Breast epithelium (tissue), 4 donors: ENCODE results near the gene LPP. TPM values are rescaled to one million over a fixed set of nuclear protein-coding genes. Genes with fewer than 3 reads are reported as not detected.

Experiments
- DNase-seq, 2 donors: peaks; one replicate each; pipeline ENCODE4 v3.0.0-alpha.2; 2019; ENCODE audit warnings: low spot score in 2 of 2
- H3K27ac ChIP-seq, 2 donors: fragments of 200-600 bp; sonication (generic) in 1 of 2; one replicate each; pipeline ENCODE4 v1.5.1; 2016 to 2019; ENCODE audit warnings: mild to moderate bottlenecking in 1 of 2
- H3K27me3 ChIP-seq, 2 donors: fragments of 200-600 bp; sonication (generic) in 1 of 2; one replicate each; pipeline versions ENCODE4 v1.5.1 to v1.6.0; 2017 to 2019; ENCODE audit warnings: control low read depth in 1 of 2, mild to moderate bottlenecking in 1 of 2
- H3K36me3 ChIP-seq: fragments of 200-600 bp; one replicate; pipeline ENCODE4 v1.5.1; 2019
- H3K4me1 ChIP-seq, 2 donors: fragments of 200-600 bp; sonication (generic); one replicate each; pipeline ENCODE4 v1.5.1; 2016 to 2019; ENCODE audit warnings: control low read depth in 1 of 2
- H3K4me3 ChIP-seq, 3 donors: fragments of 200-600 bp; sonication (generic); 1 replicate in 2 of 3; 2 replicates in 1 of 3; pipeline ENCODE4 v1.5.1; 2016 to 2019; ENCODE audit warnings: mild to moderate bottlenecking in 3 of 3, moderate library complexity in 2 of 3
- H3K9me3 ChIP-seq, 2 donors: fragments of 200-600 bp; sonication (generic) in 1 of 2; one replicate each; pipeline ENCODE4 v1.5.1; 2016 to 2019; ENCODE audit warnings: control low read depth in 1 of 2
- POLR2A ChIP-seq: fragments of 450-650 bp; IDR thresholded peaks from one replicate; pipeline ENCODE4 v1.6.1; 2016; ENCODE audit warnings: antibody characterized with exemption, mild to moderate bottlenecking, moderate library complexity
- POLR2AphosphoS5 ChIP-seq, 3 donors: sonication (generic); formaldehyde crosslinking; IDR thresholded peaks; one replicate each; pipeline ENCODE4 v1.6.1; 2017; ENCODE audit warnings: antibody characterized with exemption in 3 of 3
- intact Hi-C: fragments of 100-400 bp; cut with DNase I; formaldehyde crosslinking; loops from one replicate; pipeline ENCODE4 v1.15.1; 2023; ENCODE audit warnings: low total_unique reads
- total RNA-seq, 3 donors: library from RNA; depleted of rRNA; stranded (reverse); fragments of >200 nt; gene quantifications; one replicate each; pipeline ENCODE4 v1.1.0, GENCODE V29; 2016
- TF ChIP-seq, protein P1 (sequence below), 3 donors: fragments of 450-650 bp; IDR thresholded peaks; one replicate each; pipeline ENCODE4 v1.5.1; 2016 to 2017; ENCODE audit warnings: antibody characterized with exemption in 3 of 3, mild to moderate bottlenecking in 3 of 3, moderate library complexity in 3 of 3

The LPP gene
- total RNA-seq, 3 donors from 2014 or later = 135 to 183 (median 147) TPM

DNA sequence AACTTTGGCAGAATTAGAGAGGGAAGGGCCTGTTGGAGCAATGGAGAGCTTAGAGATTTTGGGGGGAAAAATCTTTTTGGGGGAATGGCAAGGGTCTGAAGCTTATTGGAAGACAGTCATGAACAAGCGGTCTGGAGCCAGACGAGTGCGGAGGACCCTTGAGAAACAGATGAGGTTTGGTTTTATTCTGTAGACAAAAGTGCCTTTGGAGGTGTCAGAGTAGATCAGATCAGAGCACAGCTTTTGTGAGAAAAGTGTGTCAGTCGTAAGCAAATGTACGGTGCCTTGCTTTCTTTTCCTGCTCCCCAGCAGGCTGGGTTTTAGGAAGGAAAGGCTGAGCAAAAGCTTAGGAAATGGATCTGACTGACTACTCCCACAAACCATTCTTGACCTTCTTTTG, 781.0 kb downstream of the LPP start:
- TF ChIP-seq POLR2A = no peak
- TF ChIP-seq, protein P1, sequence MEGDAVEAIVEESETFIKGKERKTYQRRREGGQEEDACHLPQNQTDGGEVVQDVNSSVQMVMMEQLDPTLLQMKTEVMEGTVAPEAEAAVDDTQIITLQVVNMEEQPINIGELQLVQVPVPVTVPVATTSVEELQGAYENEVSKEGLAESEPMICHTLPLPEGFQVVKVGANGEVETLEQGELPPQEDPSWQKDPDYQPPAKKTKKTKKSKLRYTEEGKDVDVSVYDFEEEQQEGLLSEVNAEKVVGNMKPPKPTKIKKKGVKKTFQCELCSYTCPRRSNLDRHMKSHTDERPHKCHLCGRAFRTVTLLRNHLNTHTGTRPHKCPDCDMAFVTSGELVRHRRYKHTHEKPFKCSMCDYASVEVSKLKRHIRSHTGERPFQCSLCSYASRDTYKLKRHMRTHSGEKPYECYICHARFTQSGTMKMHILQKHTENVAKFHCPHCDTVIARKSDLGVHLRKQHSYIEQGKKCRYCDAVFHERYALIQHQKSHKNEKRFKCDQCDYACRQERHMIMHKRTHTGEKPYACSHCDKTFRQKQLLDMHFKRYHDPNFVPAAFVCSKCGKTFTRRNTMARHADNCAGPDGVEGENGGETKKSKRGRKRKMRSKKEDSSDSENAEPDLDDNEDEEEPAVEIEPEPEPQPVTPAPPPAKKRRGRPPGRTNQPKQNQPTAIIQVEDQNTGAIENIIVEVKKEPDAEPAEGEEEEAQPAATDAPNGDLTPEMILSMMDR (IDR thresholded peaks at IDR 0.05) = no peak
- no peak for TF ChIP-seq POLR2AphosphoS5 (IDR thresholded peaks at IDR 0.05)
- no peak for DNase-seq
- H3K4me1 ChIP-seq = no peaks in the 10 kb centered on the region
- H3K27me3 ChIP-seq = no peaks in the 10 kb centered on the region
- no peak overlapping the region for H3K27ac ChIP-seq
- H3K36me3 ChIP-seq = no peaks in the 10 kb centered on the region
- intact Hi-C loops = no loop called here
- H3K9me3 ChIP-seq = no peaks in the 10 kb centered on the region
- no peak overlapping the region for H3K4me3 ChIP-seq

DNA sequence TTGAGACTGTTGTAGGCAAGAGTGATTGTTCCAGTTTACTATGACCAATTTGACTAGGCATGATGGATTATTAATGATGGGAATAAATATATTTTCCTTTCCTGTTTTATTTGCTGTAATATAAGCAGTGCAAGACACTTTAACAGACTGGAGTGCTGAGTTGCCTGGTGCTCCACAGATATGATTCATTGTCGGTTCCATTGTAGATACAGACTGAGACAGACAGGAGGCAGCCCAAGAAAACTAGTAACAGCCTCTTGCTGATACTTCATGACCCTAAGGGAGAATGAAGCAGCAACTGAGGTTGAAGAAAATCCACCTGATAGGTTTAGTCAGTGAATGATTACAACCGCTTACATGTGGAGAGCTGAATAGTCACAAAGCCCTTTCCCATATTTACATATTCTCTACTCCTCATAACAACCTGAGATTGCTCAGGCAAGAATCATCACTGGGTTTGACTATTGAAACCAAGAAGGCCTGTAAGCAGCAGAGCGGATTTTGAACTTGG, 782.7 kb downstream of the LPP start:
- H3K27ac ChIP-seq = no peak overlapping the region
- H3K4me1 ChIP-seq = no peaks in the 10 kb centered on the region
- H3K27me3 ChIP-seq = no peaks in the 10 kb centered on the region
- no peak overlapping the region for H3K4me3 ChIP-seq
- no peak for TF ChIP-seq POLR2A
- H3K9me3 ChIP-seq = no peaks in the 10 kb centered on the region
- no peaks in the 10 kb centered on the region for H3K36me3 ChIP-seq
- DNase-seq = no peak
- intact Hi-C loops = no loop called here

DNA sequence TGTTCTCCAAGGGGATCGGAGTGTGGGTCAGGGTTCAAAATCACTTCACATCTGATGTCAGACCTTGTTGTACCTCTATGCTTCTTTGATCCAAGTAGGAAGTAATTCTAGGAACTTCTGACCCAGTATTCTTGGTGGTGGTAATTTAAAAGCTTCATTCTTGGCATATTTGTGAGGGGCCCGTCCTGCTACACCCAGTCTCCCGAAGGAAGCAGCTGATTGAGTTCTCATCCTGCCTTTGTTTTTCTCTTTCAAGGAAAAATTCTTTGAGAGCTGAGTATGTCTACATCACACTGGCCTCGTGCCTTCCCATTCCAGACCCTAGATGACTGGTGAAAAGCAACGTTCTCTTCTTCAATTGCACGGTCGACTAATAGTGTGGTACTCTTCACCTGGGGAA, 783.4 kb downstream of the LPP start:
- Histone ChIP-seq H3K27ac (no peak overlapping the region), H3K27me3 (no peaks in the 10 kb centered on the region), H3K36me3 (no peaks in the 10 kb centered on the region), H3K9me3 (no peaks in the 10 kb centered on the region), H3K4me3 (no peak overlapping the region), H3K4me1 (no peaks in the 10 kb centered on the region)
- intact Hi-C loops = no loop called here
- no peak for TF ChIP-seq POLR2AphosphoS5 (IDR thresholded peaks at IDR 0.05)
- TF ChIP-seq, protein P1 (IDR thresholded peaks at IDR 0.05) = no peak
- no peak for TF ChIP-seq POLR2A
- no peak for DNase-seq

DNA sequence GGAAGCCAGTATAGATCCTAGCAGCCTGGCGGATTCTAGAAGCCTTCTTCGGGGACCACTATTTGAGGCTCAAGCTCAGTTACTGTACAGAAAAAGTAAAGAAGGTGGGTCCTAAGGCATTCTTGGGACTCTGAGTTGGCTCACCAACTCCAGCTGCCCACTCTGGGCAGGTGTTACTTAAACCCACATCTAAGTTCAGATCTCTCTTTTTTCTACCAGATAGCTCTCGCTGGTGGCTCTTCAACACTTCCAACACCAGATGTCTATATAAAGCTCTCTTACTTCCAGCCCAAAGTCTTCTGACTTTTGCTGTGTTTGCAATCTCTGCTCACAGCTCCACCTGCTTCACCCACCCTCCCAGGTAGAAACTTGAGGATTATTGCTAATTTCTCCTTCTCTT, 785.0 kb downstream of the LPP start:
- intact Hi-C loops = no loop called here
- H3K4me3 ChIP-seq = no peak overlapping the region
- no peaks in the 10 kb centered on the region for H3K27me3 ChIP-seq
- TF ChIP-seq, protein P1 (IDR thresholded peaks at IDR 0.05) = no peak
- TF ChIP-seq POLR2A (no peak), POLR2AphosphoS5 (IDR thresholded peaks at IDR 0.05) (no peak)
- H3K4me1 ChIP-seq = no peaks in the 10 kb centered on the region
- H3K36me3 ChIP-seq = no peaks in the 10 kb centered on the region
- H3K27ac ChIP-seq = no peak overlapping the region
- no peaks in the 10 kb centered on the region for H3K9me3 ChIP-seq
- DNase-seq = no peak

DNA sequence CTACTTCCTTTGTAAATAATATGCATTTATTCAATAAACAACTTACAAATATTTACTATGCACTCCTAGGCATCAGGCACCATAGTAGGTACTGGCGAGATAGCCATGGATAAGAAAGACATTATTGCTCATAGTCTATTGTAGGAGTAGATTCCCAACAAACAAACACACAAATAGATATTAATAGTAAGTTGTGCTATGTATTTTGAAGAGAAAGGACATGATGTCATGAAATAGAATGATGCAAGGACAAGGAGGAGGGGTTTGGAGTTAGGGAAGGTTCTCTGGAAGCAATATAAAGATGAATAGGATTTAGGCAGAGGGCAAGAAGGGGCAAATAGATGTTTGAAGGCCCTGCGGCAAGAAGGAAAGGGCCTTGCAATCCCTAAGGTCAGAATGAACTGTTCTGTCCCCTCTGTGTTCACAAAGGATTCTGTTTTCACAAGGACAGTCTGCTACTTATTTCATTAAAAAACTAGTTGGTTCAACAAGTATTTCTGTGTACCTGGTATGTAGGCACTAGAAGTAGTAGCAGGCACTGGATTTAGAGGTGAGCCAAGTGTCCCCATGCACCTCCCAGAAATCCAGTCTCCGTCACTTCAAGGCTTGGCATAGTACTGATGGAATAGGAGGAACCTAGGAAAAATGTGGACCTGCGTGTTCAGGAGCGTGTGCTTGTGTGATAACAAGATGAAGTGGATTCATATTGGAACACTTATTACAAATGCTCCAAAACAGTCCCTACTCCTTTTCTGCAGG, 786.0 kb downstream of the LPP start:
- peaks cover 0 to 6% of the 10 kb centered on the region in 2 donors for H3K4me1 ChIP-seq
- peak overlapping the region; percentile 14 to 30 for H3K27ac ChIP-seq
- no peak overlapping the region for H3K4me3 ChIP-seq
- H3K9me3 ChIP-seq = no peaks in the 10 kb centered on the region
- intact Hi-C loops = no loop called here
- no peaks in the 10 kb centered on the region for H3K36me3 ChIP-seq
- TF ChIP-seq POLR2AphosphoS5 (IDR thresholded peaks at IDR 0.05) = no peak
- no peak for TF ChIP-seq POLR2A
- TF ChIP-seq, protein P1 (IDR thresholded peaks at IDR 0.05) = no peak
- DNase-seq = no peak
- no peaks in the 10 kb centered on the region for H3K27me3 ChIP-seq
